Common myeloid progenitor, CD34-positive (primary cell): ENCODE data around the gene LENG9.
A peak's percentile ranks its signal among the peaks of the same experiment; 100 is the strongest.

Source experiments
- CTCF ChIA-PET: fragments of 350-600 bp; sonication (Branson Sonifier 250); formaldehyde crosslinking; loops from one replicate; lab custom pipeline; 2021; ENCODE audit warnings: antibody characterized with exemption; lab: Charles Lee
- POLR2A ChIA-PET: fragments of 350-600 bp; sonication (Branson Sonifier 250); formaldehyde crosslinking; loops from one replicate; lab custom pipeline; 2021; ENCODE audit warnings: antibody characterized with exemption; lab: Charles Lee
- DNase-seq, 3 donors: peaks; one replicate each; pipeline versions ENCODE4 v3.0.0 to v3.0.0-alpha.2; 2013
- H3K27ac ChIP-seq, 2 experiments: 1 replicate in 1 of 2; 2 replicates in 1 of 2; pipeline ENCODE4 v1.7.0; 2013; ENCODE audit warnings: inconsistent platforms in 2 of 2, low read length in 2 of 2, mild to moderate bottlenecking in 2 of 2, low read depth in 1 of 2, moderate library complexity in 1 of 2; ENCODE audit not compliant: severe bottlenecking in 2 of 2, insufficient read depth in 1 of 2, poor library complexity in 1 of 2
- H3K27me3 ChIP-seq, 5 experiments: replicated peaks in 2 of 5; 1 replicate in 3 of 5; 2 replicates in 2 of 5; pipeline versions ENCODE4 v1.6.1 to v1.7.0; 2013; ENCODE audit warnings: low read length in 4 of 5, mild to moderate bottlenecking in 2 of 5, moderate library complexity in 2 of 5, inconsistent platforms in 1 of 5; ENCODE audit not compliant: insufficient read depth in 5 of 5, control insufficient read depth in 4 of 5
- H3K36me3 ChIP-seq, 4 experiments: 1 replicate in 2 of 4; 2 replicates in 2 of 4; pipeline versions ENCODE4 v1.6.1 to v1.7.0; 2013; ENCODE audit warnings: low read length in 3 of 4, control low read depth in 1 of 4, mild to moderate bottlenecking in 1 of 4; ENCODE audit not compliant: control insufficient read depth in 4 of 4, insufficient read depth in 4 of 4
- H3K4me1 ChIP-seq, 4 experiments: 1 replicate in 3 of 4; 2 replicates in 1 of 4; pipeline versions ENCODE4 v1.6.1 to v1.7.1; 2013; ENCODE audit warnings: low read length in 3 of 4, mild to moderate bottlenecking in 3 of 4, control low read depth in 1 of 4, inconsistent platforms in 1 of 4, moderate library complexity in 1 of 4; ENCODE audit not compliant: control insufficient read depth in 4 of 4, insufficient read depth in 4 of 4; ENCODE audit errors: control extremely low read depth in 1 of 4
- H3K4me3 ChIP-seq, 7 experiments: 1 replicate in 4 of 7; 2 replicates in 3 of 7; pipeline versions ENCODE4 v1.5.1 to v1.7.0; 2013; ENCODE audit warnings: mild to moderate bottlenecking in 7 of 7, low read length in 6 of 7, moderate library complexity in 6 of 7, inconsistent platforms in 2 of 7, low read depth in 2 of 7, control low read depth in 1 of 7; ENCODE audit not compliant: insufficient read depth in 4 of 7, control insufficient read depth in 1 of 7; ENCODE audit errors: extremely low read depth in 1 of 7
- H3K9me3 ChIP-seq, 5 experiments: 1 replicate in 4 of 5; 2 replicates in 1 of 5; pipeline versions ENCODE4 v1.6.1 to v1.7.1; 2013; ENCODE audit warnings: low read length in 4 of 5, mild to moderate bottlenecking in 2 of 5, inconsistent platforms in 1 of 5, low read depth in 1 of 5, moderate library complexity in 1 of 5; ENCODE audit not compliant: control insufficient read depth in 4 of 5, insufficient read depth in 2 of 5; ENCODE audit errors: control extremely low read depth in 1 of 5
- WGBS: methylation state at CpG from one replicate; pipeline ENCODE4 v1.1.5; 2013; ENCODE audit not compliant: insufficient coverage; 5-methylcytosine and 5-hydroxymethylcytosine counted together

Gene LENG9

GRCh38 chr19:54460230-54461005 is 3.2 kb downstream of the LENG9 start:
- H3K4me3 ChIP-seq = no peak overlapping the region
- peaks cover 0 to 51% (median 38%) of the 10 kb centered on the region in 4 experiments for H3K4me1 ChIP-seq
- ChIA-PET POLR2A (interaction anchor here (0.6 kb wide), 1 partner anchor 922 kb away, joined by 4 read pairs; no protein-coding TSS in a partner anchor), CTCF (interaction anchor here (1.6 kb wide), 1 partner anchor 10 kb away, joined by 5 read pairs; no protein-coding TSS in a partner anchor)
- no peak for DNase-seq
- H3K36me3 ChIP-seq = peaks cover 5 to 67% (median 46%) of the 10 kb centered on the region in 4 experiments
- peak overlapping the region in 1 of 2 experiments; percentile 43 for H3K27ac ChIP-seq
- WGBS = 64% methylated on average over 18 of the region's 39 CpGs
- H3K9me3 ChIP-seq = no peaks in the 10 kb centered on the region
- no peaks in the 10 kb centered on the region for H3K27me3 ChIP-seq

- H3K36me3 ChIP-seq = peaks cover 7 to 75% (median 52%) of the 10 kb centered on the region in 4 experiments
Measured at GRCh38 chr19:54459282-54460229, 4.0 kb downstream of the LENG9 start.

GRCh38 chr19:54458648-54459281 is 4.8 kb downstream of the LENG9 start:
- Histone ChIP-seq H3K9me3 (no peaks in the 10 kb centered on the region), H3K27me3 (no peaks in the 10 kb centered on the region), H3K27ac (no peak overlapping the region), H3K36me3 (peaks cover 8 to 83% (median 60%) of the 10 kb centered on the region in 4 experiments), H3K4me1 (peaks cover 0 to 36% (median 26%) of the 10 kb centered on the region in 4 experiments), H3K4me3 (no peak overlapping the region)
- 100% methylated on average over 9 of the region's 11 CpGs for WGBS
- ChIA-PET CTCF (interaction anchor here (1.6 kb wide), 2 partner anchors 8 to 10 kb away, joined by 4 to 5 read pairs; no protein-coding TSS in a partner anchor), POLR2A (interaction anchor here (0.5 kb wide), 1 partner anchor 10 kb away, joined by 3 read pairs; no protein-coding TSS in a partner anchor)
- DNase-seq = no peak

More at GRCh38 chr19:54459282-54460229, 4.0 kb downstream of the LENG9 start:
- Histone ChIP-seq H3K27me3 (no peaks in the 10 kb centered on the region), H3K9me3 (no peaks in the 10 kb centered on the region), H3K4me1 (peaks cover 0 to 44% (median 33%) of the 10 kb centered on the region in 4 experiments), H3K27ac (peak overlapping the region in 1 of 2 experiments; percentile 43), H3K4me3 (no peak overlapping the region)
- no peak for DNase-seq
- 95% methylated on average over 16 of the region's 16 CpGs for WGBS
- ChIA-PET POLR2A (interaction anchor here (0.6 kb wide), 1 partner anchor 921 kb away, joined by 4 read pairs; no protein-coding TSS in a partner anchor), CTCF (interaction anchor here (1.6 kb wide), 2 partner anchors 9 to 11 kb away, joined by 4 to 5 read pairs; no protein-coding TSS in a partner anchor)

GRCh38 chr19:54457773-54458647 is 5.6 kb downstream of the LENG9 start:
- Histone ChIP-seq H3K9me3 (no peaks in the 10 kb centered on the region), H3K27me3 (no peaks in the 10 kb centered on the region), H3K36me3 (peaks cover 11 to 91% (median 67%) of the 10 kb centered on the region in 4 experiments), H3K4me1 (peaks cover 0 to 29% (median 20%) of the 10 kb centered on the region in 4 experiments), H3K27ac (no peak overlapping the region), H3K4me3 (no peak overlapping the region)
- 96% methylated on average over 37 of the region's 42 CpGs for WGBS
- no peak for DNase-seq
- ChIA-PET POLR2A (interaction anchor here (0.5 kb wide), 1 partner anchor 10 kb away, joined by 3 read pairs; no protein-coding TSS in a partner anchor), CTCF (interaction anchor here (1.6 kb wide), 1 partner anchor 10 kb away, joined by 4 read pairs; no protein-coding TSS in a partner anchor)

- WGBS = 97% methylated on average over 51 of the region's 51 CpGs
- ChIA-PET POLR2A (no interaction called here), CTCF (no interaction called here)
- H3K27me3 ChIP-seq = no peaks in the 10 kb centered on the region
- H3K36me3 ChIP-seq = peaks cover 13 to 96% (median 74%) of the 10 kb centered on the region in 4 experiments
- H3K4me1 ChIP-seq = peaks cover 0 to 16% (median 7%) of the 10 kb centered on the region in 4 experiments
- DNase-seq = no peak
- no peak overlapping the region for H3K27ac ChIP-seq
- H3K9me3 ChIP-seq = no peaks in the 10 kb centered on the region
- H3K4me3 ChIP-seq = no peak overlapping the region
Measured at GRCh38 chr19:54456423-54457373, 6.9 kb downstream of the LENG9 start.
